Measurements from ENCODE around the gene GADL1.

The GADL1 gene

DNA sequence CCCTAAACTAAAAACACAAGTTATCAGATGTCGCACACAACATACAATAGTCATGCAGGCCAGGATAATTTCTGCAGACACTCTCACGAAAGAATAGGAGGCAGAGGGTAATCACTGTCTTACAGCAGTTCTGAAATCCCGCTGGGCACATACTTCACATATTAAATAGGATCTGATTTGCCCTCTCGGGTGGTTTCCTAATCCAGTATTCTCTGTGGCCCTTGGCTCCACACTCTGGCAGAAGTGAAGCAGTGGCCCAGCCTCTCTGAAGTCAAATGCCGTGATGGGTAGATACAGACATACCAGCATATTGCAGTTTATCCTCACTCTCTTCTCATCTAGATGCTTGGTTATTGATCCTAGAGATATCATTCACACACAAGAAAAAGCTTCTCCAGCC is 19.0 kb downstream of the GADL1 start:
- no peak for DNase-seq (ENCODE audit: low read depth in 3 of 3)

GRCh38 chr3:30873671-30874070 is 20.8 kb downstream of the GADL1 start:
- DNase-seq (ENCODE audit: low read depth in 3 of 3): no peak

DNA sequence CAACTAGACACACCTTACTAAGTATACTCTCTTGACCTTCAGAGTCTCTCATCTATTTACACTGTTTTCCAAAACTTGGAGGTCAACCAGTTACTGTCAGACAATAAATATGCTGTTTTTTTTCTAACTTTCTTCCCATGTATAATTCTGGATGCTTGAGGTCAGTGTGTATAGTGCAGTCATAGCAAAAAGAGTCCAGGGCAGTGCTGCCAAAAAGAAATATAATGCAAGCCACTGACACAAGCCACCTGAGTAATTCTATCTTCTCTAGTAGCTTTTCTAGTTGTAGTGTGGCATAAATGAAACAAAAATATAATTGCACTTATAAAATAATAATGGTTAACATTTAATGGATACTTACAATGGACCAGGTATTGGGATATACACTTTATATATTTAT is 21.6 kb downstream of the GADL1 start:
- no peak for DNase-seq (ENCODE audit: low read depth in 3 of 3)

DNA sequence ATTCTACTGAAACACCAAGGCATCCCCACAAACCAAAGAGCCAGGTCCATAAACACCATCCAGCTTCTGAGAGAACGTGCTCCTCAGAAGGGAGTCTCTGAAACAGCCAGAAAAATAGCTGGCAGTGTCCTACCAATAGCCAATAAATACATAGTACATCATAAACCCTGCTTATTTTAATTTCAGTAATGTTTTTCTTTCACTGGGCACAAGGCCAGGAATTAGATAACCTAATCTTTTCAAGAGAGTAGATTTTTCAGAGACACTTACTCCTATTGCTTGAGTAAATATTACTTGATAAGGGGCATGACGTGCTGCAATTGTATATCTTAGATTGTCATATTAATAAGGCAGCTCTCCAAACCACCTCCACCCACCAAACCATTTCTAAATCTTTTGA is 22.7 kb downstream of the GADL1 start:
- no peak for DNase-seq (ENCODE audit: low read depth in 3 of 3)

GRCh38 chr3:30864836-30865235 is 29.6 kb downstream of the GADL1 start:
- DNase-seq (ENCODE audit: low read depth in 3 of 3): no peak

- no peak for DNase-seq (ENCODE audit: low read depth in 3 of 3)
These were observed 30.3 kb downstream of the GADL1 start for GRCh38 chr3:30864132-30864531.

GRCh38 chr3:30862004-30862403 is 32.5 kb downstream of the GADL1 start:
- no peak for DNase-seq (ENCODE audit: low read depth in 3 of 3)

DNA sequence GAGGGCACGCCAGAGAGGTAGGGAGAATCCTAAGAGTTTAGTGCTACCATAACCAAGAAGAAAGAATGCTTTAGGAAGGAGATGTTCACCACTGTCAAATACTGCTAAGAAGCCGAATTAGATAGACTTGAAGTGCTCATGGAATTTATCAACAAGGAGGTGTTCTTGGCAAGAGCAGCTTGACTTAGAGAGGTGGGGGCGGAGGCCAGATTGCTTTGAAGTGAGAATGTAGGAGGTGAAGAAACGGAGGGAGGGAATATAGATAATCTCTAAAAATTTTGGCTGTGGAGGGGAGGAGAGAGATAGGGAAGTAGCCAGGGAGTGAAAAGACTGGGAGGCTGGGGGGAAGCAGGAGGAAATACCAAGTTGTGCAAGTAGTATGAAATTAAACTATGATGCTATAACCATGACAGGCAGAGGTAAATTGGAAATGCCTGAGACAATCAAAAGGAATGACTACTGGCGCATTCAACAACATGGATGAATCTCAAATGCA is 35.5 kb downstream of the GADL1 start:
- no peak for DNase-seq (ENCODE audit: low read depth in 3 of 3)

- DNase-seq (ENCODE audit: low read depth in 3 of 3): no peak
These were observed 38.8 kb downstream of the GADL1 start for GRCh38 chr3:30855400-30856292.

GRCh38 chr3:30852833-30853232 is 41.6 kb downstream of the GADL1 start:
- DNase-seq (ENCODE audit: low read depth in 3 of 3): no peak

DNA sequence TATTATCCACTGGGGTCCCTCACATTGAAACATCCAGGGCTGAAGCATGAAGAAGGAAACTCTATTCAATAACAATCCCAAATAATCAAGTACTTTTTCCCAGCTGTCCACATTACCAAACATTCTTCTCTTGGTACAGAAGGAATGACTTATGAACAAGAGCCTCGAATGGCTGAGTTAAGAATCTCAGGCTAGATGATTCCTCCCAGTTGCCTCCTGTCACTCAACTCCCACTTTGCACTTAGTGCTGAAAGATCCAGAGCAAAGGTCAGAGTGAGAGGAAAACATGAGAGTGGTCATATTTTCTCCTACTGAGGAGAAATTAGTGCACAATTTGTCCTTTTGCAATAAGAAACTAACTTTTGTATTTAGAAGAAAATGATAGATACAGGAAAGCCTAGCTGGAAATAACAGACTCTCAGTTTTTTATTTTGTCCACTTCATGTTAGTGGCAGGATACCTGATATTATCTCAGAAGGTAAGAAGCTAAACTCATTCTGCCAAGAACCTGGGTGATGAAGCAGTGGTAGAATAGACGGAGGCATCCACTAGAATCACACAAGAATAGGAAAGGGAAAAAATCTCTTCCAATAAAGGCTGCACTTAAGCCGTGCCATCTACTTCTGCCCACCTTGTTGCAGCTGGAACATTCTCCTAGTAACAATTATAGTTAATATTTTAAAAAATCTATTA is 46.2 kb downstream of the GADL1 start:
- DNase-seq (ENCODE audit: low read depth in 3 of 3): no peak

- DNase-seq (ENCODE audit: low read depth in 3 of 3): no peak
These were observed 46.9 kb downstream of the GADL1 start for GRCh38 chr3:30847592-30847991.

DNA sequence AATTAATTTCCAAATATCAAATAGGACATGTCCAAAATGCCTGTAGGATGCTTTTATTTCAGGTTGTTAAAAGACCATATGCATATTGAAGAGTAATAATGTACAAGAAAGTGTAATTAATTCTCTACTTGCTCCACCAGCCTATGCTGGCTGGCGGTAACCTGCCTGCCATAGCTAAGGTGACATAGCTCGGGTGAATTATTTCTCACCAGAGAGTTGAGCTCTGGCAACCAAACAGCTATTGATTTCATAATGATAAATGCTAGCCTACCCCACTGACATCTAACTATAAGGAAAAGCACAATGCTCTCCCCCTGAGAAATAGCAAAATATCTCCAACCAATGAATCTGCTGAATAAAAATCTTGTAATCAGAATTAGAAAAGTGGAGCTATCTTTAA is 48.9 kb downstream of the GADL1 start:
- no peak for DNase-seq (ENCODE audit: low read depth in 3 of 3)

DNA sequence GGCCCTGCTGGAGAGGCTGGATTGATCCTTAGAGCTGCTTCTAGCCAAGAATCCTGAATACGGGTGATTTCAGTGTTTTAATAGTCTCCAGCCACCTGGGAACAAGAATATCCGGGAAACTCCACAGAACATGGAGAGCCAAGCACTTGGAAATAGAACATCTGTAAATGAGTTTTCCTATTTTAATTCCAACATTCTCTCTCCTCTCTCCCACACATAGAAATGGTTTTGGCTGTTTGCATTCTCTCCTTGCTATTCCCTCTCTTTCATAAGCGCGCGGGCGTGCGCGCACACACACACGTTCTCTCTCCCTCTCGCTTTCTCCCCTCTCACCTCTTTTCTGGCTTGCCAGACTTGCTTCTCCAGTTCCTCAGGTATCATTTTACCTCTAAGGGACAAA is 50.6 kb downstream of the GADL1 start:
- DNase-seq (ENCODE audit: low read depth in 3 of 3): no peak

GRCh38 chr3:30836141-30836540 is 58.3 kb downstream of the GADL1 start:
- DNase-seq (ENCODE audit: low read depth in 3 of 3): no peak

- DNase-seq (ENCODE audit: low read depth in 3 of 3): no peak
These were observed 58.8 kb downstream of the GADL1 start for GRCh38 chr3:30835667-30836066.

DNA sequence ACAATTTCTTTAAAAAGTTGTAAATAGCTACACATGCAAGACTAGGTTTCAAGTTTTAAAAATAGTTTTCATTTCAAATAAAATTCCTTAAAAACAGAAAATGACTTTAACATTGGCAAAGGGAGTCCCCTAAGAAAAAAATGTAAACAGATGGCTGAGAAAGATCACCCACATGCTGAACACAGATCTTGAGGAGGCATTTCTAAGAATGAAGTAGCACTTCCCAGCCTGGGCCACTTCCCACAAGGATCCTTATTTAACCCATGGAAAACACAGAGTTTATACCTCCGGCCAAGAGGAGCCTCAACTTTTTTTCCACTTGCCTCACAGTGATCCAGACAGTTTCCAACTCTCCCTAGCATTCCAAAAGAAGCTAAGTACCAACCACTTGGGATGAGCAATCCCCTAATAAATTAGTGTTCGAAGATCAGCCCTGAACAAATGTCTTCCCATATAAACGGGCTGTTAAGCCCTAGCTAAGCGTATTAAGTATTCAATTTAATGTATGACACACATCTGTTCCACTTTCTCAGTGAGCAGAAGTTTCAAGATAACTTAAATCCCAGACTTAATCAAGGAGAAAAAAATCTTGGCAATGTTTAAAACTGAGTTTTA is 61.4 kb downstream of the GADL1 start:
- DNase-seq (ENCODE audit: low read depth in 3 of 3): no peak

- no peak for DNase-seq (ENCODE audit: low read depth in 3 of 3)
These were observed 67.4 kb downstream of the GADL1 start for GRCh38 chr3:30827080-30827479.

DNA sequence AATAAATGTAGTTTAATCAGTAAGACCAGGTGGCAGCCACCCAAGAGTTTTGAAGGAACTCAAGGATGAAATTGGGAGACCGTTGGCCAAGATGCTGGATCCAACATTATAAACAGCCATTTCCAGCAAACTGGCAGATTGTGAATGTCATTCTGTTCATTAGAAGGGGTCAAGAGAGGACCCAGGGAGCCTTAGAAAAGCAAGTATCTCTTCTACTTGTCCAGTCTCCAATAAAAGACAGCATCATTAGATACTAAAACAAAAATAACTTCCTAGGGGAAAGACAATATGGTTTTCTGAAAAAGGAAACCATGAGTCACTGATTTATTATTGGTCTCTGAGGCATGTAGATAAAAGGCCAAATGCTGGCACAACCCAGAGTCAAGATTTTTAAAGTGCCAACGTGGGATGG is 67.9 kb downstream of the GADL1 start:
- DNase-seq (ENCODE audit: low read depth in 3 of 3): no peak

DNA sequence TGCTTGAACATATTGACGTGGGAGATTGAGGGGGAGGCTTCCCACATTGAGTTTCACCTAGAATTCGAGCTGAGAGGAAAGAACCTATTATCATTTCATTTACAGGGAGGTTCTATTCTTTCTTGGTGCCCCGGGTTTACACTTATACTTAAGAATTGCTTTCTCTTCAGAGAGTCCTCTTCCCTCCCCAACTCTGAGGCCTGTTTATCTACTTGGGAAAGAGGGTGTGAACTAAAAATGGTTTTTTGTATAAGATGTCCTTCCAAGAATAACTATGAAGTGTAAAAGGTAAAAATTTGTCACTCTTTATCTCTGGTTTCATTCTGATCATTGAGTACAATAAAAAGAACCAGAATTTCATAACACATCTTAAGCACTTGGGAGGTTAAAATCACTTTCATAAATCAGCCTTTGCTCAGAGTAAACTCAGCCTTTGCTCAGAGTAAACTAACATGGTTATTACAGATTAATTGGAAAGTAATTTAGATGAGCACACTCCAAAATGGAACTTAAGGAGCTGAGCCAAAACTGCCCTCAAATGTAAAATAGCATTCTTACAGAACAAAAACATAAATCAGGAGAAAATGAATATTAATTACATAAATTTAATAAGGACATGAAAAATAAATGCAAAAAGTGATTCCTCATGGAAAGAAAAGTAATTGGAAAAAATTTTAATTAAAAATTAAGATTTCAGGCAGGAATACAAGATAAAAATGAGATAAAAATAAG is 75.2 kb downstream of the GADL1 start:
- no peak for DNase-seq (ENCODE audit: low read depth in 3 of 3)

DNA sequence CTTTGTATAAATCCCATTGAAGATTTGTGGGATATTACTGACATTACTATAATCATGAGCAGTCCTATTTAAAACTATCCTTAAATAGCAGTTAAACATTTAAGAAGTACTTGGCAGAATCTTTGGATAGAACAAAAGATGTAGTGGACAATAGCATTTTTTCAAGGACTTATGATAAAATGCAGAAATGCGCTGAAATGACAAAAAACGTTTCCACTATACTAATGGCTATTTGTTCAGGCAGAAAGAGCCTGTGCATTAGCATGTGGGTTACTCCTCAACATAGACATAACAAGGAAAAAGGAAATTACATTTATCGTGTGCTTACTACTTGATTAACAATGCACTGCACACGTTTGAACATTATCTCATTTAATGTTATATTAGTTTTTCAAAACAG is 80.7 kb downstream of the GADL1 start:
- DNase-seq (ENCODE audit: low read depth in 3 of 3): no peak

Data from stimulated activated CD4-positive, alpha-beta T cell treated with anti-CD3 and anti-CD28 coated beads, TNF-alpha, amount 100 ng/mL, for 4 hours (primary cell).